Cerebellar cortex (tissue), 1 donor: ENCODE data around the gene FAM3D.
A peak's percentile ranks its signal among the peaks of the same experiment; 100 is the strongest.
"Not testable (repeated sequence)": the region's sequence is repeated elsewhere in the genome, so short reads cannot be mapped to it uniquely, and the experiment has no call there.

Experiments used
- DNase-seq: peaks from one replicate; pipeline ENCODE4 v3.0.0-alpha.2; 2015; ENCODE audit warnings: low spot score

Gene FAM3D

DNA sequence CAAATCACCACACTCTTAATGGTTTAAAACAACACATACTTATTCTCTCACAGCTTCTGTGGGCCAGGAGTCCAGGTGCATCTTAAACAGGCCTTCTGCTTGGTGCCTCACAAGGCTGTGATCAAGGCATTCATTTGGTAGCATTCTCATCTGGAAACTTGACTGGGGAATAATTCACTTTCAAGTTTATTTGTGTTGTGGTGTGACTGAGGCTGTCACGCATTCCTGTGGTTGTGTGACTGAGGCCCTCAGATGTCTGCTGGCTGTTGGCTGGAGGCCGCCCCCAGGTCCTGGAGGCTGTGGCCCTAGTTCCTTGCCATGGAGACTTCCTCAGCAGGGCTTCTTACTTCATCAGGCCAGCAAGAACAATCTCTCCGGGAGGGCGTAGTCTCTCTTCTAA, 16.9 kb upstream of the FAM3D start:
- no peak for DNase-seq

DNA sequence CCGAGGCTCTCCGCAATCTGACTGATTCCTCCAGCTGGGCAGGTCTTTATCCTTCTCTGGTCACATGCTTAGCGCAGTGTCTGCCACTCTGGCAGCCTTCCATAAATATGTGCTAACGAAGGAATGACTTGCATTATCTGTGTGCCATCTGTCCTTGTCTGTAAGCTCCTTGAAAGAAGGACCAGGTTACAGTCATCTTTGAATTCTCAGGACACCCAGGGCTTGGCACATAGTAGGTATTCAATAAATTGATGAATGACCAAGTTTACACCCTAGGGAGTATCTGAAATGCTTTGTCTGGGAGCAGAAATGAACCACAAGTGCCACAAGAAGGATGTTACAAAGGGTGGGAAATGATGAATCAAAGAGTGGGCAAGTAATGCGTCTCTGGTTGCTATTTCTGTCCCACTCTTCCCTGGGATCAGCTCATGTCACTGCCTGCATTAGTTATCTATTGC, 16.5 kb upstream of the FAM3D start:
- DNase-seq, result peak; percentile 75

DNA sequence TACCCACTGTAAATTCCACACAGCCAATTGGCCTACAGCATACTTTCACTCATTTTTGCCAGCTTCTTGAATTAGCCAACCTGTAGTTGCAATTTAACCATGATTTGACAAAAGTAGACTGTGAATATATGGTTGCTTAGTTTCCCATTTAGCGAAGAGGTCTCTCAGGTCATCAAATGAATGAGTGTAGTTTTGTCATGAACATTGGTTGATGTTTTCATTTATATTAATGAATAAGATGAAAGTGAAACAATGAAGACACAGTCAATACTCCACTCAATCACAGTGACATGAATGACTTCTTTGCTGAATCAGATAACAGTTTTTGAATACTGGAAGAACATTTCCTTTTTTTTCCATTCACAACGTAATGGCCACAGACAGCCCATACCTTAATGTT, 15.3 kb upstream of the FAM3D start:
- no peak for DNase-seq

GRCh38 chr3:58680879-58681525, 14.4 kb upstream of the FAM3D start:
- DNase-seq, result no peak

DNA sequence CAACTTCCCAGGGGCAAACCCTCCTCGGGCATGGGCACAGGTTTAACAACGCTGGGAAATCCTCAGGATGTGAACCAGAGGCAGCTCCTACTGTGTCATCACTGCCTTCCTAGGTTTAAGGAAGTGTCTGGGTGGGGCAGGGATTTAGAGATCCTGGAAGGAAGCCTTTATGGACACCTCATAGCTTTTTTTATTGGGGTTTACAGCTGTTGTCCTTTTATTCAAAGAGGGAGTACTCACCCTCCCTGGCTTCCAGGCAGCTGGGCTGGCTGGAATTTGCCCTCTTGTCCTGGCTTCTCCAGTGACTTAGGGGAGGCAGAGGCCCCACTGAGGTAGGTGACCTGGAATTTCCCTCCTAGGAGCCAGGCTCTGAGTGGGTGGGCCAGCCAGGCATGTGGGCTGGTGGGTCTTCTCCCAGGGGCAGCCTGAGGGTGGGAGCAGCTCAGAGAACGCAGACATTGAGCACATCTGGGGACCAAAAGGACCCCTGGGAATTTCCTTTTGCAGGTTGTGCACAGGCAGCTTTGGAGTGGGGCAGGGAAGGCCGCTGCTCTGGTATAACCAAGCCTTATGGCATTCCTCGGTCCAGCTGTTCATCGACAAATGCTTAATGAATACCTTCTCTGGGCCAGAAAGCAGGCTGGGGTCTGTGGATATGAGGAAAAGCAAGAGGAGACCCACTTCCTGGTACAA, 13.5 kb upstream of the FAM3D start:
- no peak for DNase-seq

DNA sequence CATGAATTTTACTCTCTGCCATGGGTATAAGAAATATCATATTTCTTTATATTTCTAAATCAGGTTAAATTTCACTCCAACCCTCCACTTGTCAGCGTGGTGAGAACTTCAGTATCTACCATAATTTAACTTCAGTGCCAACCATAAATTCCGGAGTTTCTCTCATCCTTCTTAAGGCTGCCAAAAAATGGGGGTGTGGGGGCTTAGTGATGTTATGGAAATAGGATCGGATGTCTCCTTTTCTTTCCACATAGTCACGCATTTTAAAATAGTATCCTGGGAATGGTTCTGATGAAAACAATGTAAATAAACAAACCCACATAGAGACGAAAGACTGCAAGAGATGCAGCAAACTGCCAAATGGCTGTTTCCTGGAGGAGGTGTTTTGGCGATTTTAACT, 12.9 kb upstream of the FAM3D start:
- DNase-seq, result no peak

DNA sequence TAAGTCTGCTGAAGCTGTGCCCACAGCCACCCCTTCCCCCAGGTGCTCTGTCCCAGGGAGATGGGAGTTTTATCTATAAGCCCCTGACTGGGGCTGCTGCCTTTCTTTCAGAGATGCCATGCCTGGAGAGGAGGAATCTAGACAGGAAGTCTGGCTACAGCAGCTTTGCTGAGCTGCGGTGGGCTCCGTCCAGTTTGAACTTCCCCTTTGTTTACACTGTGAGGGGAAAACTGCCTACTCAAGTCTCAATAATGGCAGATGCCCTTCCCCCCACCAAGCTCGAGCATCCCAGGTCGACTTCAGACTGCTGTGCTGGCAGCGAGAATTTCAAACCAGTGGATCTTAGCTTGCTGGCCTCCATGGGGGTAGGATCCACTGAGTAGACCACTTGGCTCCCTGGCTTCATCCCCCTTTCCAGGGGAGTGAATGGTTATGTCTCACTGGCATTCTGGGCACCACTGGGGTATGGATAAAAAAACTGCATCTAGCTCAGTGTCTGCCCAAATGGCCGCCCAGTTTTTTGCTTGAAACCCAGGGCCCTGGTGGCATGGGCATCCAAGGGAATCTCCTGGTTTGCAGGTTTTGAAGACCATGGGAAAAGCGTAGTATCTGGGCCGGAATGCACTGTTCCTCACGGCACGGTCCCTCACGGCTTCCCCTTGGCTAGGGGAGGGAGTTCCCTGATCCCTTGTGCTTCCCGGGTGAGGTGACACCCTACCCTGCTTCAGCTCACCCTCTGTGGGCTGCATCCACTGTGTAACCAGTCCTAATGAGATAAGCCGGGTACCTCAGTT, 11.8 kb upstream of the FAM3D start:
- not testable (repeated sequence) for DNase-seq

DNA sequence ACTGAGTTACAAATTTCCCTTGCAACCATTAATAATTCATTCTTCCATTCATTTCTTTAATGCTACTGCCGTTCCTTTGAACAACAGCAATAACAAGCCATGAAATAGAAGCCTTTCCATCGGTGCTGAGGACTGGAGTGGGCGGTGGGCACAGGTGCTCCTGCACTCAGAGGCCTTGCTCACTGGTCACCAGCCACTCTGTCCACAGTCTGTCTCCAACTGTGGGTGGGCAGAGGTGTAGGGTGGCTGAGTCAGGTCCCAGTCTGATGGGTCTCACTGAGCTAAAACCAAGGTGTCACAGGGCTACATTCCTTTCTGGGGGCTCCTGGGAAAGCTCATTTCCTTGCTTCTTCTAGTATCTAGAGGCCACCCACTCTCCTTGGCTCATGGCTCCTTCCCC, 6.3 kb upstream of the FAM3D start:
- no peak for DNase-seq

GRCh38 chr3:58672451-58672850, 5.9 kb upstream of the FAM3D start:
- DNase-seq, result no peak

GRCh38 chr3:58670506-58671135, 4.0 kb upstream of the FAM3D start:
- DNase-seq, result no peak

DNA sequence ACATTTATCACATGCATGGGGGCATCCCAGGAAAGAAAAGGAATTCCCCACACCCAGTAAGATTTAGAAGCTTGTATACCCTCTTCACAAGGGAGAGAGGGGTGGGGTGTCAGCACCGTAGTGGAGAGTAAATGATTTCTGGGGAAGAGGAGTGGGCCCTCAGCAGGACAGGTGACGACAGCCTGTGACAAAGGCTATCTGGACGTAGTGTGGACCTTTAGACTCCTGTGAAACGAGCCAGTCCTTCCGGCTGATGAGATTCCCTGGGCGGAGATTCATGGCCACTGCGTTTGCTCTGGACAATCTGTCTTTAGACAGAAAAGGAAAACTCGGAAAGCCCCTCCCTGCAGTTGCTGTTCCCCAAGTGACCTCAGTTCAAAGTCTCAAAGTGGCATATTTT, 1.7 kb upstream of the FAM3D start:
- no peak for DNase-seq

- DNase-seq, result no peak
Observed at GRCh38 chr3:58667704-58668103, 1.1 kb upstream of the FAM3D start.

- DNase-seq, result no peak
Observed at GRCh38 chr3:58667229-58667628, 655 bp upstream of the FAM3D start.

- no peak for DNase-seq
Observed at GRCh38 chr3:58665405-58665804, 1.2 kb downstream of the FAM3D start.

DNA sequence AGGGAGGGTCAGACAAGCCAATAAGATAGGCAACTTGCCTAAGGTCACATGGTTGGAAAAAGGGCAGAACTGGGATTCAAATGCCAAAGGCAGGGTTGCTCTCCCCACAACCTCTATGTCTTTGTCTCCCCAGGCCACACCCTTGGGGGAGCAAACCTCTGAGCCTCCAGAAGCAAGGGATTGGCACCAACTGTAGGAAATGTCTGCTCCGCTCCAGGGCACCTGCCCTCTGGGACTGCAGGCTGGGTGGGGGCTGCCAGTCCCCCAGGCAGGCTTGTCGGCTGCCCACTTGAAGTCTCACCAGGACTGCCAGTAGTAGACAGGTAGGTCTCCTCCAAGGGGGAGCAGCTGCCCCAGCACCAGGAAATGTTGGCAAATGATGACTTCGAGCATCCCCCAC, 2.0 kb downstream of the FAM3D start:
- no peak for DNase-seq

DNA sequence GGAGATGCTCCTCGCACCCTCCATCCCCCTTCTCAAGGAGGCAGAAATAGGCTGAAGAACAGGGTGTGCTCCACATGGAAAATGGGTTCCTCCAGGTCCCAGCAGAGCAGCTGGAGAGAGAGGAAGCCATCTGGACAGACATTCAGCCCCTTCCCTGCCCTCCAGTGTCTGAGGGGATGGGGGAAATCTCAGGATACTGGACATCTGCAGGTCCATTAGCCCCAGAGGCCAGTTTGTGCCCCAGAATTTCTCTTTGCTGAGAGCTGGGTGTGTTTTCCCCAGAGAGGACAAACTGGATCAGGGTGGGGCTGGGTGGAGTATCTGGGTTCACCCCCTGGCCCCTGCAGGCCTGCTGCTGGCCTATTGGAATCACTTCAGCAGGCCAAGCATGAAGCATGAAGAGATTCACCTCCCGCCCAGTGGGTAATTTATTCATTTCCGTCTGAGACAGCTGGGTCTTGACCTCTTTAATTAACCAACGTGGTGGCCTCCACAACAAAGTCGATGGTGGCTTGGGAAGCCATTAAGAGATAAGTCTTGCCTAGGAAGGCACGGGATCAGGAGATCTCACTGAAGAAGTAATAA, 4.6 kb downstream of the FAM3D start:
- no peak for DNase-seq

- DNase-seq, result no peak
Observed at GRCh38 chr3:58660998-58661397, 5.6 kb downstream of the FAM3D start.

GRCh38 chr3:58659051-58659675, 7.4 kb downstream of the FAM3D start:
- peak; percentile 74 for DNase-seq

- no peak for DNase-seq
Observed at GRCh38 chr3:58658508-58658907, 8.1 kb downstream of the FAM3D start.

DNA sequence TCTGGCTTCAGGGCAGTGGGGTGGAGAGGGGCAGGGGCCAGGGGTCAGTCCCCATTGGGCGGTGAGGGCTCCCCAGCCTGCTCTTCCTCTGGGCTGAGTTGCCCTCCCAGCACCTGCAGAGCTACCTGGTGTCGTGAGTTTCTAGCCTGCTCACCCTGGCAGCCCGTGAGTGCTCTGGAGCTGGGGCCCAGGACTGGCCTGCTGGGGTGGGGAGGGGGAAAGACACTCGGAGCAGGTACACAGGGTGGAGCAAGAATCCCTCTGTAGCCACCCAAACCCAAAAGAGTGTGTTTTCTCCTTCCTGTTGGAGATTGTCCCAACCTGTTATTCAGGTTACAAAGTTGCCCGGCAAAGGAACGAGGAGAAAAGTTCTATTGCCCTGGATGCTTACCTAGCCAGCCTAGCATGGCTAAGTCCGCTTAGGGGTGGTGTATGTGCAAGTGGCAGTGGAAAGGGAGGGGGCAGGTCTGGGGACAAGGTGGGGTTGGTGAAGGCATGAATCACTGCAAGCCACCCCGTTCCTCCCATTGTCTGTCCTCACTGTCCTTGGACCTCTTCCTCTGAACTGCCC, 8.9 kb downstream of the FAM3D start:
- DNase-seq, result no peak

- DNase-seq, result no peak
Observed at GRCh38 chr3:58657036-58657520, 9.5 kb downstream of the FAM3D start.
